Neural cell (in vitro differentiated cells): ENCODE results near the gene ZBTB14. TPM values are rescaled to one million over a fixed set of nuclear protein-coding genes. Genes with fewer than 3 reads are reported as not detected.

Experiments used
- H2AFZ ChIP-seq: fragments of 200-600, 300-800 bp; sonication (generic), shearing (Covaris generic); 2 replicates; pipeline ENCODE4 v1.6.0; 2014; ENCODE audit warnings: low read depth, mild to moderate bottlenecking, antibody characterized with exemption, low read length, moderate library complexity
- H3F3A ChIP-seq: fragments of 200-600 bp; shearing (Covaris generic); 2 replicates; pipeline ENCODE4 v1.6.1; 2016; ENCODE audit warnings: mild to moderate bottlenecking, moderate library complexity, mixed read lengths, antibody characterized with exemption, low read length; ENCODE audit not compliant: insufficient read depth, poor library complexity, severe bottlenecking
- H3K27ac ChIP-seq: fragments of 200-600, 300-800 bp; sonication (generic), shearing (Covaris generic); 2 replicates; pipeline ENCODE4 v1.5.1; 2014; ENCODE audit warnings: mild to moderate bottlenecking, low read length, moderate library complexity
- H3K27me3 ChIP-seq: fragments of 300-800, 200-600 bp; sonication (generic), shearing (Covaris generic); 2 replicates; pipeline ENCODE4 v1.6.0; 2014; ENCODE audit warnings: mild to moderate bottlenecking, low read depth, low read length, moderate library complexity; ENCODE audit not compliant: insufficient read depth
- H3K36me3 ChIP-seq: fragments of 300-800, 200-600 bp; sonication (generic), shearing (Covaris generic); 2 replicates; pipeline ENCODE4 v1.5.1; 2014; ENCODE audit warnings: mild to moderate bottlenecking, antibody characterized with exemption, low read length, moderate library complexity; ENCODE audit not compliant: insufficient read depth
- H3K4me2 ChIP-seq: fragments of 300-800, 200-600 bp; sonication (generic), shearing (Covaris generic); 2 replicates; pipeline ENCODE4 v1.6.0; 2014; ENCODE audit warnings: mild to moderate bottlenecking, low read length
- H3K4me3 ChIP-seq: fragments of 300-800, 200-600 bp; sonication (generic), shearing (Covaris generic); 2 replicates; pipeline ENCODE4 v1.5.1; 2014; ENCODE audit warnings: mild to moderate bottlenecking, low read length, moderate library complexity
- H3K79me2 ChIP-seq: fragments of 200-600 bp; shearing (Covaris generic); replicated peaks from 2 replicates; pipeline ENCODE4 v1.6.0; 2014; ENCODE audit warnings: mild to moderate bottlenecking, low read length, moderate library complexity; ENCODE audit not compliant: insufficient read depth
- H3K9ac ChIP-seq: fragments of 300-800, 200-600 bp; sonication (generic), shearing (Covaris generic); 2 replicates; pipeline ENCODE4 v1.6.1; 2016; ENCODE audit warnings: mild to moderate bottlenecking, low read length, mixed read lengths
- H3K9me2 ChIP-seq: fragments of 200-600 bp; shearing (Covaris generic); 2 replicates; pipeline ENCODE4 v1.6.1; 2016; ENCODE audit warnings: mild to moderate bottlenecking, low read length, mixed read lengths; ENCODE audit not compliant: insufficient read depth
- H3K9me3 ChIP-seq: fragments of 200-600, 300-800 bp; sonication (generic), shearing (Covaris generic); 2 replicates; pipeline ENCODE4 v1.6.1; 2016; ENCODE audit warnings: mild to moderate bottlenecking, mixed run types, low read length, moderate library complexity, mixed read lengths
- H4K20me1 ChIP-seq: fragments of 200-600 bp; shearing (Covaris generic); 2 replicates; pipeline ENCODE4 v1.6.1; 2016; ENCODE audit warnings: mild to moderate bottlenecking, mixed run types; ENCODE audit not compliant: insufficient read depth
- EP300 ChIP-seq: fragments of 450-650 bp; conservative IDR thresholded peaks from 2 replicates; pipeline ENCODE4 v1.6.1; 2014; ENCODE audit warnings: antibody characterized with exemption, mild to moderate bottlenecking, moderate library complexity; ENCODE audit not compliant: poor library complexity, severe bottlenecking
- EZH2 ChIP-seq: fragments of 200-600, 300-800 bp; shearing (Covaris generic), sonication (generic); IDR thresholded peaks from 2 replicates; pipeline ENCODE4 v1.6.1; 2014; ENCODE audit warnings: antibody characterized with exemption, low read length, borderline replicate concordance, mild to moderate bottlenecking; ENCODE audit not compliant: insufficient read depth, poor library complexity, severe bottlenecking
- MXI1 ChIP-seq: fragments of 450-650 bp; conservative IDR thresholded peaks from 2 replicates; pipeline ENCODE4 v1.6.1; 2014; ENCODE audit warnings: antibody characterized with exemption, mild to moderate bottlenecking; ENCODE audit not compliant: poor library complexity, severe bottlenecking
- POLR2AphosphoS5 ChIP-seq: IDR thresholded peaks from 2 replicates; pipeline ENCODE4 v1.6.1; 2012
- RAD21 ChIP-seq: fragments of 450-650 bp; conservative IDR thresholded peaks from 2 replicates; pipeline ENCODE4 v1.6.1; 2014; ENCODE audit warnings: antibody characterized with exemption, mild to moderate bottlenecking, moderate library complexity
- SMC3 ChIP-seq: fragments of 450-650 bp; conservative IDR thresholded peaks from 2 replicates; pipeline ENCODE4 v1.6.1; 2014; ENCODE audit warnings: antibody characterized with exemption, mild to moderate bottlenecking, moderate library complexity; ENCODE audit not compliant: poor library complexity
- TAF1 ChIP-seq: IDR thresholded peaks from 2 replicates; pipeline ENCODE4 v1.6.1; 2012; ENCODE audit warnings: low read depth
- polyA plus RNA-seq: library from polyadenylated mRNA; depleted of rRNA; stranded (reverse); fragments of >200 nt; gene quantifications from 2 replicates; pipeline ENCODE4 v1.2.3, GENCODE V29; 2014
- TF ChIP-seq, protein P1 (sequence below): fragments of 450-650 bp; IDR thresholded peaks from 2 replicates; pipeline ENCODE4 v1.5.1; 2014; ENCODE audit warnings: antibody characterized with exemption, mild to moderate bottlenecking, moderate library complexity; ENCODE audit not compliant: poor library complexity, severe bottlenecking
- TF ChIP-seq, protein P2 (sequence below): IDR thresholded peaks from 2 replicates; pipeline ENCODE4 v1.6.1; 2012; ENCODE audit warnings: borderline replicate concordance

Gene ZBTB14
- polyA plus RNA-seq, 1 donor from 2014 or later, result 33.5 TPM

DNA sequence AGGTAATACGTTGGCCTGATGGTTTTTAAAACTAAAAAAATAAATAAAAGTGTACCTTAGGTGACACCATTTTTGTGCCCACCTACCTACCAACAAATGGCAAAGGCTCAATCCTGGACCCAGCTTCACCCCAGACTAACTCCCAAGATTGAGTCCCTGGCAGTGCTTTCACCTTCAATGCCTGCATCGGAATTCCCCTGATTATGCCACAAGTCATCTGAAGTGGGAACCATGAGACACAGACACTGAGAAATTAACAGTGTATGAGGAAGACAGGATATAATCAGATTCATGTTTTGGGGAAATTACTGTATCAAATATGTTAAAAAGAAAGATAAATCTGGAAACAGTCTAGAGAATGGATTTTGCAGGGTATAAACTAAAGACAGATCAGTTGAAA, 41.6 kb downstream of the ZBTB14 start:
- H4K20me1 ChIP-seq, result no peaks in the 10 kb centered on the region
- H3F3A ChIP-seq, result no peaks in the 10 kb centered on the region
- H3K4me2 ChIP-seq, result no peak overlapping the region
- H3K36me3 ChIP-seq, result no peaks in the 10 kb centered on the region
- H3K9me3 ChIP-seq, result no peaks in the 10 kb centered on the region
- H3K27ac ChIP-seq, result no peak overlapping the region
- H3K79me2 ChIP-seq, result no peaks in the 10 kb centered on the region
- no peak overlapping the region for H3K4me3 ChIP-seq
- H3K27me3 ChIP-seq, result no peaks in the 10 kb centered on the region
- H2AFZ ChIP-seq, result no peak overlapping the region
- no peak overlapping the region for H3K9ac ChIP-seq
- TF ChIP-seq, protein P1, sequence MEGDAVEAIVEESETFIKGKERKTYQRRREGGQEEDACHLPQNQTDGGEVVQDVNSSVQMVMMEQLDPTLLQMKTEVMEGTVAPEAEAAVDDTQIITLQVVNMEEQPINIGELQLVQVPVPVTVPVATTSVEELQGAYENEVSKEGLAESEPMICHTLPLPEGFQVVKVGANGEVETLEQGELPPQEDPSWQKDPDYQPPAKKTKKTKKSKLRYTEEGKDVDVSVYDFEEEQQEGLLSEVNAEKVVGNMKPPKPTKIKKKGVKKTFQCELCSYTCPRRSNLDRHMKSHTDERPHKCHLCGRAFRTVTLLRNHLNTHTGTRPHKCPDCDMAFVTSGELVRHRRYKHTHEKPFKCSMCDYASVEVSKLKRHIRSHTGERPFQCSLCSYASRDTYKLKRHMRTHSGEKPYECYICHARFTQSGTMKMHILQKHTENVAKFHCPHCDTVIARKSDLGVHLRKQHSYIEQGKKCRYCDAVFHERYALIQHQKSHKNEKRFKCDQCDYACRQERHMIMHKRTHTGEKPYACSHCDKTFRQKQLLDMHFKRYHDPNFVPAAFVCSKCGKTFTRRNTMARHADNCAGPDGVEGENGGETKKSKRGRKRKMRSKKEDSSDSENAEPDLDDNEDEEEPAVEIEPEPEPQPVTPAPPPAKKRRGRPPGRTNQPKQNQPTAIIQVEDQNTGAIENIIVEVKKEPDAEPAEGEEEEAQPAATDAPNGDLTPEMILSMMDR, result no peak
- no peak for TF ChIP-seq EZH2
- H3K9me2 ChIP-seq, result no peaks in the 10 kb centered on the region

DNA sequence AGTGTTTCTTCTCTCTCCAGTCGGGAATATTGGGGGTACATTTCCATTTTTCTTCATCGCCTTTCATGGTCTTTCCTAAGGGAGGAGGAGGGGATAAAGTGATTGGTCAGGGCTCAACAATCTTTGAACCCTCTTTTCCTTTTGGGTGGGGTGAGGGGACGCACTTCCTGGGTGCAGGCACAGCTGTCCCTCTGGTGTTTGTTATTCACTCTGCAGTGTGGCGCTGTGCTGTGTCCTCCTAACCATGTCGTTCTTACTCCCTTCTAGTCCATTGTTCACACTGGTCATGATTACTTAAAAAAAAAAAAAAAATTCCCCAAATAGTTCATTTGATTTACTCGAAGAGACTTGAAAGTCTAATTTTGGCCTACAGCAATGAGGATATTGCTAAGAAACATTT, 44.4 kb downstream of the ZBTB14 start:
- Histone ChIP-seq H3K9me3 (no peaks in the 10 kb centered on the region), H3K36me3 (no peaks in the 10 kb centered on the region), H3K4me3 (no peak overlapping the region), H3K27ac (no peak overlapping the region), H3F3A (no peaks in the 10 kb centered on the region), H3K9me2 (no peaks in the 10 kb centered on the region), H3K4me2 (no peak overlapping the region), H4K20me1 (no peaks in the 10 kb centered on the region), H3K79me2 (peaks cover 4% of the 10 kb centered on the region), H3K27me3 (no peaks in the 10 kb centered on the region), H2AFZ (no peak overlapping the region), H3K9ac (no peak overlapping the region)
- TF ChIP-seq, protein P1, result no peak
- TF ChIP-seq RAD21 (no peak), MXI1 (no peak), EP300 (no peak), TAF1 (no peak)

DNA sequence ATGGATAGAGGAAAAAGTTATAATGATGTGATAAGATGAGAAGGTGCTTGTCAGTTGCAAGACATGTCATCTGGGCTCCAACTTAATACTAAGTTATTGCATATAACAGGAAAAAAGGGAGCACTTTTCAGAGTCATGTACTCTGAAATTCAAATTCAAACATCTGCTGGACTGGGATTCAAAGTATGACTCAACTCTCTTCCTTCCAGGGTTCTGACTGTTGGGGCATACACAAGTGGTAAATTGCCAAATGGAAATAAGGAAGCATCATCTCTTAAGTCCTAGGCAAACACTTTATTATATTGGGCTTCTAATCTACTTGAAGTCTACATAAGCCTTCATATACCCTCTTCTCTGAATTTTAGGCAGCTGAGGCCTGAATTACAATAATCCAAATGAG, 44.9 kb downstream of the ZBTB14 start:
- no peaks in the 10 kb centered on the region for H3K36me3 ChIP-seq
- no peak overlapping the region for H3K27ac ChIP-seq
- no peak overlapping the region for H3K9ac ChIP-seq
- H3K79me2 ChIP-seq, result peaks cover 4% of the 10 kb centered on the region
- no peak overlapping the region for H2AFZ ChIP-seq
- no peaks in the 10 kb centered on the region for H3K9me3 ChIP-seq
- no peaks in the 10 kb centered on the region for H3K27me3 ChIP-seq
- no peaks in the 10 kb centered on the region for H3K9me2 ChIP-seq
- H3K4me2 ChIP-seq, result no peak overlapping the region
- H3F3A ChIP-seq, result no peaks in the 10 kb centered on the region
- no peak for TF ChIP-seq MXI1
- TF ChIP-seq, protein P2, sequence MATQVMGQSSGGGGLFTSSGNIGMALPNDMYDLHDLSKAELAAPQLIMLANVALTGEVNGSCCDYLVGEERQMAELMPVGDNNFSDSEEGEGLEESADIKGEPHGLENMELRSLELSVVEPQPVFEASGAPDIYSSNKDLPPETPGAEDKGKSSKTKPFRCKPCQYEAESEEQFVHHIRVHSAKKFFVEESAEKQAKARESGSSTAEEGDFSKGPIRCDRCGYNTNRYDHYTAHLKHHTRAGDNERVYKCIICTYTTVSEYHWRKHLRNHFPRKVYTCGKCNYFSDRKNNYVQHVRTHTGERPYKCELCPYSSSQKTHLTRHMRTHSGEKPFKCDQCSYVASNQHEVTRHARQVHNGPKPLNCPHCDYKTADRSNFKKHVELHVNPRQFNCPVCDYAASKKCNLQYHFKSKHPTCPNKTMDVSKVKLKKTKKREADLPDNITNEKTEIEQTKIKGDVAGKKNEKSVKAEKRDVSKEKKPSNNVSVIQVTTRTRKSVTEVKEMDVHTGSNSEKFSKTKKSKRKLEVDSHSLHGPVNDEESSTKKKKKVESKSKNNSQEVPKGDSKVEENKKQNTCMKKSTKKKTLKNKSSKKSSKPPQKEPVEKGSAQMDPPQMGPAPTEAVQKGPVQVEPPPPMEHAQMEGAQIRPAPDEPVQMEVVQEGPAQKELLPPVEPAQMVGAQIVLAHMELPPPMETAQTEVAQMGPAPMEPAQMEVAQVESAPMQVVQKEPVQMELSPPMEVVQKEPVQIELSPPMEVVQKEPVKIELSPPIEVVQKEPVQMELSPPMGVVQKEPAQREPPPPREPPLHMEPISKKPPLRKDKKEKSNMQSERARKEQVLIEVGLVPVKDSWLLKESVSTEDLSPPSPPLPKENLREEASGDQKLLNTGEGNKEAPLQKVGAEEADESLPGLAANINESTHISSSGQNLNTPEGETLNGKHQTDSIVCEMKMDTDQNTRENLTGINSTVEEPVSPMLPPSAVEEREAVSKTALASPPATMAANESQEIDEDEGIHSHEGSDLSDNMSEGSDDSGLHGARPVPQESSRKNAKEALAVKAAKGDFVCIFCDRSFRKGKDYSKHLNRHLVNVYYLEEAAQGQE, result no peak
- TF ChIP-seq POLR2AphosphoS5, result no peak
- TF ChIP-seq EP300, result no peak
- TF ChIP-seq, protein P1, result no peak
- TF ChIP-seq EZH2, result no peak
- no peak for TF ChIP-seq TAF1
- no peak for TF ChIP-seq SMC3
- TF ChIP-seq RAD21, result no peak
- H4K20me1 ChIP-seq, result no peaks in the 10 kb centered on the region
- H3K4me3 ChIP-seq, result no peak overlapping the region
